ENCODE measurements around the gene CCDC182.

CCDC182 gene

GRCh38 chr17:57697891-57698711 lies 47.0 kb downstream of the CCDC182 start:
- DNase-seq (ENCODE audit: low spot score): peak; percentile 80

GRCh38 chr17:57697197-57697596 lies 47.9 kb downstream of the CCDC182 start:
- DNase-seq (ENCODE audit: low spot score): no peak

GRCh38 chr17:57696050-57696449 lies 49.0 kb downstream of the CCDC182 start:
- no peak for DNase-seq (ENCODE audit: low spot score)

Small RNA genes lying within 50 kb of the gene (small RNA-seq; reads per million reads assigned to genes)
- gene RN7SKP94: 0.05 to 0.71 reads per million in 2 experiments

Measured in SK-N-DZ (cell line).